Hepatic stellate cell (primary cell): ENCODE measurements around the gene TBC1D25.

Source experiments
- DNase-seq: peaks from one replicate; pipeline ENCODE4 v3.0.0; 2011; ENCODE audit warnings: low spot score

TBC1D25 gene

GRCh38 chrX:48539345-48540027 lies at the start of gene TBC1D25:
TBC1D25 (plus strand) TSS chrX:48539714; CDS start chrX:48539798, 84 bp downstream.
- DNase-seq, result peak; percentile 82

- DNase-seq, result no peak
Measured at GRCh38 chrX:48489892-48490291, 49.6 kb upstream of the TBC1D25 start.

- DNase-seq, result no peak
Measured at GRCh38 chrX:48490661-48491060, 48.9 kb upstream of the TBC1D25 start.

- no peak for DNase-seq
Measured at GRCh38 chrX:48491809-48492208, 47.7 kb upstream of the TBC1D25 start.

- no peak for DNase-seq
Measured at GRCh38 chrX:48492293-48492910, 47.1 kb upstream of the TBC1D25 start.

GRCh38 chrX:48493890-48494364 lies 45.6 kb upstream of the TBC1D25 start:
- DNase-seq, result no peak

GRCh38 chrX:48496660-48497059 lies 42.9 kb upstream of the TBC1D25 start:
- DNase-seq, result no peak

GRCh38 chrX:48497871-48498270 lies 41.6 kb upstream of the TBC1D25 start:
- no peak for DNase-seq

GRCh38 chrX:48498374-48498809 lies 41.1 kb upstream of the TBC1D25 start:
- DNase-seq, result peak; percentile 65

GRCh38 chrX:48504261-48504660 lies 35.3 kb upstream of the TBC1D25 start:
- DNase-seq, result no peak

- DNase-seq, result no peak
Measured at GRCh38 chrX:48505481-48505880, 34.0 kb upstream of the TBC1D25 start.

- DNase-seq, result no peak
Measured at GRCh38 chrX:48507246-48507645, 32.3 kb upstream of the TBC1D25 start.

- peak; percentile 81 for DNase-seq
Measured at GRCh38 chrX:48508400-48509244, 30.9 kb upstream of the TBC1D25 start, which contains the start of gene PORCN. PORCN (plus strand) TSS chrX:48508992; CDS start chrX:48509821, 829 bp downstream.

GRCh38 chrX:48509245-48509590 lies 30.3 kb upstream of the TBC1D25 start:
- no peak for DNase-seq

- DNase-seq, result no peak
Measured at GRCh38 chrX:48509619-48510018, 29.9 kb upstream of the TBC1D25 start.

GRCh38 chrX:48511560-48511959 lies 28.0 kb upstream of the TBC1D25 start:
- peak; percentile 42 for DNase-seq

GRCh38 chrX:48512371-48512935 lies 27.1 kb upstream of the TBC1D25 start:
- no peak for DNase-seq

- no peak for DNase-seq
Measured at GRCh38 chrX:48513670-48514069, 25.8 kb upstream of the TBC1D25 start.

GRCh38 chrX:48514126-48514806 lies 25.2 kb upstream of the TBC1D25 start:
- no peak for DNase-seq

- DNase-seq, result no peak
Measured at GRCh38 chrX:48514868-48515460, 24.6 kb upstream of the TBC1D25 start.

GRCh38 chrX:48515842-48516241 lies 23.7 kb upstream of the TBC1D25 start:
- DNase-seq, result no peak
